Measurements from ENCODE around the gene SUMO1. TPM values are rescaled to one million over a fixed set of nuclear protein-coding genes. Genes with fewer than 3 reads are reported as not detected.

The SUMO1 gene
- total and polyA plus RNA-seq, 9 of the 15 experiments (the other 6 are each of a cell fraction or from before 2014, with no cell fraction given): 63.7 to 292 (median 92.0) TPM

DNA sequence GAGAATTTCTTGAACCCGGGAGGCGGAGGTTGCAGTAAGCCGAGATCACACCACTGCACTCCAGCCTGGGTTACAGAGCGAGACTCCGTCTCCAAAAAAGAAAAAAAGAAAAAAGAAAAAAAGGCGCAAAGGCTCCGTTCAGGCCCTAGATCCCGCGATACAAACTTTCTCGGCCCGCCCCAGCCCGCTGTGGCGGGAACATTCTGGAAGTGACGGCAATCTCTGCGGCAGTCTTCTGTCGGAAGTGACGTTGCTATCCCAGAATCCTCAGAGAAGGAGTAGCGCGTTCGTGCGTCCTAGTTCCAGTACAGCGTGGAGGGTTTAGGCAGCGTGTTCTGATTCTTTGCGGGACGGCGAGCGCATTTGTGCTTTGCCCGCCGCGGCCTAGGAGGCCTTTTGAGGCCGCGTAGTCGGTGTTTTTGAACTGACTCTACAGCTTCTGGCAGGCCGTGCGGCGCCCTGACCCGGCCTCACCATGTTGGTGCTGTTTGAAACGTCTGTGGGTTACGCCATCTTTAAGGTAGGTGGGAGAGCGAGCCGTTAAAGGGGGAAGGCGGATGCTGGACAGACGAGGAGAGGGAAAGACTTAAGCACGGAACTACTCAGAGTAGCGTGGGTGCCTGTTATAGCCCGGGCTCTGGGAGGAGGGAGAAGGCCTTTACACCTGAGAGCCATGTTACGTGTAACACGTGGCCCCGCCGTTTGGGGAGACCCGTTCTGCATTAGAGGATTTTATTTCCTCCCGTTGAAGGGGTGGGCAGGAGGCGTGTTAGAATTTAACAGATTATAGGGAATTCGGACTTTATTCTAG is 27.3 kb upstream of the SUMO1 start, which contains the start of gene NOP58 (continued):
- TF ChIP-seq ZNF3 (CRISPR knock-in tag; IDR thresholded peaks at IDR 0.05): no peak
- TF ChIP-seq RFX1 (IDR thresholded peaks at IDR 0.05): no peak
- TF ChIP-seq ZNF785 (CRISPR knock-in tag; IDR thresholded peaks at IDR 0.05): no peak
- no peak for TF ChIP-seq EHMT2 (IDR thresholded peaks at IDR 0.05)
- no peak for TF ChIP-seq FIP1L1 (IDR thresholded peaks at IDR 0.05; ENCODE audit: low read depth, low read length, poor library complexity, severe bottlenecking)
- TF ChIP-seq NR4A1 (CRISPR knock-in tag; IDR thresholded peaks at IDR 0.05): no peak
- TF ChIP-seq NR4A1 (tag; IDR thresholded peaks at IDR 0.05): no peak
- TF ChIP-seq ETV1 (tag; conservative IDR thresholded peaks at IDR 0.05; ENCODE audit: low read depth): no peak
- TF ChIP-seq, protein P1, sequence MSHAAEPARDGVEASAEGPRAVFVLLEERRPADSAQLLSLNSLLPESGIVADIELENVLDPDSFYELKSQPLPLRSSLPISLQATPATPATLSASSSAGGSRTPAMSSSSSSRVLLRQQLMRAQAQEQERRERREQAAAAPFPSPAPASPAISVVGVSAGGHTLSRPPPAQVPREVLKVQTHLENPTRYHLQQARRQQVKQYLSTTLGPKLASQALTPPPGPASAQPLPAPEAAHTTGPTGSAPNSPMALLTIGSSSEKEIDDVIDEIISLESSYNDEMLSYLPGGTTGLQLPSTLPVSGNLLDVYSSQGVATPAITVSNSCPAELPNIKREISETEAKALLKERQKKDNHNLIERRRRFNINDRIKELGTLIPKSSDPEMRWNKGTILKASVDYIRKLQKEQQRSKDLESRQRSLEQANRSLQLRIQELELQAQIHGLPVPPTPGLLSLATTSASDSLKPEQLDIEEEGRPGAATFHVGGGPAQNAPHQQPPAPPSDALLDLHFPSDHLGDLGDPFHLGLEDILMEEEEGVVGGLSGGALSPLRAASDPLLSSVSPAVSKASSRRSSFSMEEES (CRISPR knock-in tag; IDR thresholded peaks at IDR 0.05): no peak
- TF ChIP-seq YY1 (IDR thresholded peaks at IDR 0.05; ENCODE audit: borderline replicate concordance in 1 of 3, control insufficient read depth in 1 of 3, extremely low read depth in 1 of 3, insufficient read depth in 3 of 3, insufficient read length in 1 of 3, insufficient replicate concordance in 2 of 3, low read depth in 1 of 3, low read length in 2 of 3): peak; percentile 50 to 84 (median 79)
- no peak for TF ChIP-seq ZNF512 (tag; IDR thresholded peaks at IDR 0.05)
- peak; percentile 57; the same call in 1 of the 2 replicates for TF ChIP-seq ZNF384 (IDR thresholded peaks at IDR 0.05; ENCODE audit: low read depth, low read length)
- TF ChIP-seq NFXL1 (CRISPR knock-in tag; IDR thresholded peaks at IDR 0.05): no peak
- peak; percentile 88 for TF ChIP-seq SMAD1 (IDR thresholded peaks at IDR 0.05; ENCODE audit: low read depth, low read length, partially characterized antibody)
- TF ChIP-seq ZNF830 (CRISPR knock-in tag; IDR thresholded peaks at IDR 0.05): no peak
- TF ChIP-seq CHD2 (IDR thresholded peaks at IDR 0.05; ENCODE audit: low read depth, low read length): peak; percentile 80
- TF ChIP-seq ZNF41 (CRISPR knock-in tag; conservative IDR thresholded peaks at IDR 0.05): no peak
- no peak for TF ChIP-seq FOXA3 (CRISPR knock-in tag; conservative IDR thresholded peaks at IDR 0.05 in 1 of 2, IDR thresholded peaks at IDR 0.05 in 1 of 2)
- no peak for TF ChIP-seq ZNF764 (CRISPR knock-in tag; IDR thresholded peaks at IDR 0.05; ENCODE audit: low read depth)
- no peak for TF ChIP-seq ZNF75A (CRISPR knock-in tag; IDR thresholded peaks at IDR 0.05)
- TF ChIP-seq ZNF76 (CRISPR knock-in tag; IDR thresholded peaks at IDR 0.05; ENCODE audit: borderline replicate concordance): 0 out of 2 replicates have a peak, but pooled peaks have one; percentile 26
- no peak for TF ChIP-seq MECOM (CRISPR knock-in tag; IDR thresholded peaks at IDR 0.05)
- peak; percentile 46; the same call in 1 of the 2 replicates for TF ChIP-seq GTF2E2 (tag; IDR thresholded peaks at IDR 0.05)
- peak; percentile 61; the same call in 1 of the 2 replicates for TF ChIP-seq CEBPB (tag; IDR thresholded peaks at IDR 0.05)
- no peak for TF ChIP-seq ZFP36 (IDR thresholded peaks at IDR 0.05; ENCODE audit: low read depth, low read length, partially characterized antibody)
- no peak for TF ChIP-seq STAT5A (IDR thresholded peaks at IDR 0.05; ENCODE audit: borderline replicate concordance, low read length)
- TF ChIP-seq TAF1 (IDR thresholded peaks at IDR 0.05; ENCODE audit: control insufficient read depth, extremely low read depth, insufficient read depth, low read length, severe bottlenecking): peak; percentile 96

Data from K562 (cell line).